Nucleus accumbens (tissue), 56 donors: ENCODE data around the gene THEM5.

Experiments used
- DNase-seq, 56 donors: peaks; one replicate each; lab custom pipeline; 2025; lab: John Stamatoyannopoulos, UW

The THEM5 gene

DNA sequence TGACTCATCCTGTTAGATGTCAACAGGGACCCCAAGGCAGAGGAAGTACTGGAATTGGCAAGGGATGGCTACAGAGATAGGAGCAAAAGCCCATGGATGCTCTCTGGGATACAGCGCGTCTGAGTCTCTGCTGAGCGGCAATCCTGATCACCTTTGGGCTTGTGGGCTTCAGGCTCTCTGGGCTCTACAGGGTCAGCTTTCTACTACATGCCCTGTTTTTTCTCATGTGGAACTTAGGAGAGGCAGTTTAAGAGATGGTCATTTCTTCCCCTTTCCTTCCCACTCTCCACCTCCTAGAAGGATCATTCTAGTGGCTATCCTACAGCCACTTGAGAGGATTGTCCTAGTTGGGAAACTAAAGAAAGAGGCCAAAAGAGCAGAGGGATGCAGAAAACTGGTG is 49.6 kb downstream of the THEM5 start:
- DNase-seq: no peak

DNA sequence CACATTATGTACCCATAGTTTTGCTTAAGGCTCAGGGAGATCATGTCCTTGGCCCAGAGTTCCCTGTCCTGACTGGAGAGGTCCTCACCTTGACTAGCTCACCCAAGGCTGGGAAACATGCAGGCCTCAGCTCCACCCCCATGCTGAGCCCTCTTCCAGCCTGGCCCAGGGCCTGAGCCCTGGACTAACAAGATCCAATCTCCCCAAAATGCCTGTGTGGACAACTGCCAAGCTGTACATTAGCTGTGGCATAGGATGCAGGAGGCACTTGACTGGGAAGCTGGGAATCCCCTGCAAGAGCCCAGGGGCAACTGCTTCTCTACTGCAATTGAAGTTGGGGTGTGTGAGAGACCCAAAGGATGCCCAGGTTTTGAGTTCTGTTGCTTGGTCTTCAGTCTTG is 50.3 kb downstream of the THEM5 start:
- DNase-seq: no peak

DNA sequence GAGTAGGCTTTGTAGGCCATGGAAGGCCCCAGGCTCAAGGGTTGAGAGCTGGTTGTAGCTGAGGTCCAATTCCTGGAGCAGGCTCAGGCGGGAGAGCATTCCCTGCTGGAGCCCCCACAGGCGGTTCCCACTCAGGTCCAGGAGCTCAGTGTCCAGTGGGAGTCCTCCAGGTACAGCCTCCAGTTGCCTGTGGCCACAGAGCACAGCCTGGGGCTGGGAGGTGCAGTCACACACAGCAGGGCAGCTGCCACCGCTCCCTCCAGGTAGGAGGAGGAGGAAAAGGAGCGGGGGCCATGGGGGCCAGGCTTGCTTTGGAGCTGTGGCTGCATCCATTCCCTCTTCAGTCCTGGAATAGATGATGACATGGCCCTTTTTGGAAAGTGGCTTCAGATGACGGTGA is 51.1 kb downstream of the THEM5 start:
- no peak for DNase-seq

DNA sequence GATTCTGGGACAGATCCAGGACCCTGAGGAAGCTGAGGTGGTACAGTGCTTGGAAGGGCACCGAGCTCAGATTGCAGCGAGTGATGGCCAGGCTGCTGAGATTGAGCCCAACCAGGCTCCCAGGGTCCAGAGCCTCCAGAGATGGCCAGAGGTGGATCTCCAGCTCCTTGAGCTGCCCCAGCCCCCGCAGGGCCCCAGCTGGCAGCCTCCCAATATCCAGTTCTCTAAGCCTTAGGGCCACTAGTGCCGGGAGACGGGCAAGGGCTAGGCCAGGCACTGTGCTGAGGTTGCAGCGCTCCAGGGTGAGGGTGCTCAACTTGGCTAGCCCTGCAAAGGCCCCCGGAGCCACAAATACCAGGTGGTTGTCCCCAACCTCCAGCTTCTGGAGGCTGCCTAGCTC is 51.7 kb downstream of the THEM5 start:
- no peak for DNase-seq

DNA sequence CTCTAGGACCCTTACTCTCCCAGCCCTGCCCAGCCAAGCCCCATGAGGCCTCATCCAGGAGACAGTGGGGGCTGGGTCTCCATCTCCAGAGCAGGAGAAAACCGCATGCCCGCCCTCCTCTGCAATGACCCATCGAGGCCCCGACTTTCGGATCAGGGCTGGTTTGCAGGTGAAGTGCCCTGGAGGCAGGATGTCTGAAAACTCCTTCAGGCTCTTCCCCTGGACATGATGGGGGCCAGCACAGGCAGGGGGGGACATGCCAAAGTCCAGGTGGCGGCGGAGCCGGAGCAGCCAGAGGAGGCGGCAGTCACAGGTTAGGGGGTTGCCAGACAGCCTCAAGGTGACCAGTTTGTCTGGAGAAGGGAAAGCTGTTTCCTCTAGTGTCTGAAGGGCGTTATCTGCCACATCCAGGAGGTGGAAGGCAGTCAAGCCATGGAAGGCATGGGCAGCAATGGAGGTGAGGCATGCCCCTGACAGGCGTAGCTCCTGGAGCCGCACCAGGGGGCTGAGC is 52.1 kb downstream of the THEM5 start:
- no peak for DNase-seq

DNA sequence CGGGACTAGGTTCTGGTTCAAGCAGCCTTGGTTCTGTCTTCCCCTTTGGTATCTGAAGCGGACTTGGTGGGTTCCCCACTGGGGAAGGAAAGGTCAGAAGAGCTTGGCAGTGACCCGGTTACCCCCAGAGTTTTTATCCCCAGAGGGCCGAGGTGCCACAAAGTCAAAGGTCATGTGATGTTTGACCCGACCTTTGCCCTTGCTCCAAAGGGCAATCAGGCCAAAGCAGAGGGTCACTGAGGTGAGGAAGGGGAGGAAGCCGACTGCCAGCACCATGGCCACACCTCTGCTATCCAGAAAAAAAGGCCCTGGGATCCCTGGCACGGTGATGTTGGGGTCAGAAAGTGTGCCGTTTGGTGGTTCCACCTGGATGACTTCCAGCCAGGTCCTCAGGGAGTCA is 52.7 kb downstream of the THEM5 start:
- DNase-seq: no peak

DNA sequence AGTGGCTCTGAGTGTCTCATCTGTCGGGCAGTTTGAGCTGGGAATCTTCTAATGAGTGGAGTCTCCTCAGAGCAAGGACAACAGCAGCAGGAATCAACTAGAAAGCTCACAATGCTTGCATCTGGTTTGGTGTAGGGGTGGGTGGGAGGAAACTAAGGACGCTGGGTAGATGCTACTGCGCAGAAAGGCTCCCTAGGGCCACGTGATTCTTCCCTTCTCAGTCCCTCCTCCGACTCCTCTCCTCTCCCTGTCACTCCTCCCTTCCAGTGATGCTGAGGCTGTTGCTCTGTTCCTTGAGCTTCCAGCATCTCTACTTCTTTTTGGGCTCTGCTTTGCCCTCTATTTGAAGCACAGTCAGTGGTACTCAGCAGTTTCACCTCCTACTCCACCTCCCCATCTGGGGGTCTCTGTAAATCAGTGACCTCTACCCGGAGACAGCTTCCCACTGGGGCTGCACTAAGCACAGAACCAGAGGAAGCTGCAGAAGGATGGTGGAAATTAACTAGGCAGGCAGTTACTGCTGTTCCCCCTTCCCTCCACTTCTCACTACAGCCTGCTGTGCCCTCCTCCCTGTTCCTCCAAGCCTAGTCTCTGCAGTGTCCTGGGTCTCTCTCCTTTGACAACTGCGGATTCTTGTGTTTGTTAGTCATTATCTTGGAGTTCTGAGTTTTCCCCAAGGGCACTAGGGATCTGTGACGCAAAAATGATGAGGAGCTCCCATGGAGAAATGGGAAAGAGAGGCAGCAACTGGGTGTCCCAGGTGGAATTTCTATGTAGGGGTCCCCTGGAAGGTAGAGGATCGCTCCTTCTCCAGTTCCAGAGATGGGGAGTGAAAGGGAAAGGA is 54.1 kb downstream of the THEM5 start:
- peak in 35 of 56 donors; percentile 5 to 71 (median 27) for DNase-seq

DNA sequence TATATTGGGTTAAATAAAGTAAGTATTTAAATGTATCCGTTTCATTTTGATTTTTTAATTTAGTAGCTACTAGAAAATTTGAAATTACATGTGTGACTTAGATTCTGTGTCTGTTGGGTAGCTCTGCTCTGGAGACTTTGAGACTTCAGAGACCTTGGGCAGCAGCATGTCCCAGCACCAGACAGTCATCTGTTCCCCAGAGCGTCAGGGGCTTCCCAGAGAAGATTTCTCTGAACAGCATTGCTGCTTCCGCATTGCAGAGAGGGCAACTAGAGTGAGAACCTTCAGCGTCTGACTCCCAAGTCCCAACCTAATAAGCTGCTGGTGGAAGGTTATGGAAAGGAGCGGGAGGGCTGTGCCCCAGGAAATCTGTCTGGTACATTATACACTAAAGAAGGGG is 54.9 kb downstream of the THEM5 start:
- no peak for DNase-seq
